Activated B cell treated with CpG ODN at 0.5 μM for 24 hours (primary cell): ENCODE data around the gene WNT9B. TPM values are rescaled to one million over a fixed set of nuclear protein-coding genes. Genes with fewer than 3 reads are reported as not detected.

Source experiments
- ATAC-seq: fragments of 200-7000 bp; cut with Tn5 transposase; one replicate; pipeline ENCODE4 v1.10.0; 2021; ENCODE audit warnings: low read depth, mild to moderate bottlenecking, moderate library complexity
- CTCF ChIA-PET: fragments of 350-600 bp; sonication (Branson Sonifier 250); formaldehyde crosslinking; loops from one replicate; lab custom pipeline; 2021; ENCODE audit warnings: antibody characterized with exemption; lab: Charles Lee
- POLR2A ChIA-PET: fragments of 350-600 bp; sonication (Branson Sonifier 250); formaldehyde crosslinking; loops from one replicate; lab custom pipeline; 2021; ENCODE audit warnings: antibody characterized with exemption; lab: Charles Lee
- DNase-seq: peaks from one replicate; pipeline ENCODE4 v3.0.0; 2022
- H3K27ac Mint-ChIP-seq: one replicate; pipeline ENCODE4 v1.8.0; 2020; ENCODE audit warnings: mixed read lengths
- H3K27me3 Mint-ChIP-seq: one replicate; pipeline ENCODE4 v1.8.0; 2021; ENCODE audit warnings: mixed read lengths
- H3K36me3 Mint-ChIP-seq: one replicate; pipeline ENCODE4 v1.8.0; 2021; ENCODE audit warnings: low read depth, mixed read lengths
- H3K4me1 Mint-ChIP-seq: one replicate; pipeline ENCODE4 v1.8.0; 2021; ENCODE audit warnings: mixed read lengths
- H3K4me3 Mint-ChIP-seq: one replicate; pipeline ENCODE4 v1.8.0; 2020; ENCODE audit warnings: mild to moderate bottlenecking, mixed read lengths
- H3K9me3 Mint-ChIP-seq: one replicate; pipeline ENCODE4 v1.8.0; 2020; ENCODE audit warnings: mixed read lengths
- CTCF ChIP-seq: fragments of 200-600 bp; IDR thresholded peaks from one replicate; pipeline ENCODE4 v1.8.0; 2022; ENCODE audit warnings: antibody characterized with exemption, mild to moderate bottlenecking
- intact Hi-C: fragments of 100-400 bp; cut with micrococcal nuclease; formaldehyde crosslinking; loops from one replicate; pipeline ENCODE4 v1.15.1; 2024
- total RNA-seq: library from RNA; stranded (reverse); gene quantifications from 2 replicates; pipeline ENCODE4 v1.2.3, GENCODE V29; 2022

The WNT9B gene
- total RNA-seq, 1 donor from 2014 or later = not detected

- Mint-ChIP-seq H3K4me3 (no peak overlapping the region), H3K4me1 (no peaks in the 10 kb centered on the region), H3K27me3 (peaks cover 27% of the 10 kb centered on the region), H3K36me3 (no peaks in the 10 kb centered on the region), H3K9me3 (no peaks in the 10 kb centered on the region), H3K27ac (no peak overlapping the region)
- CTCF ChIA-PET = no interaction called here
- POLR2A ChIA-PET = no interaction called here
- ATAC-seq (no peak), DNase-seq (no peak)
- intact Hi-C loops = no loop called here
- no peak for TF ChIP-seq CTCF
Observed at GRCh38 chr17:46865100-46865499, 13.7 kb downstream of the WNT9B start.

GRCh38 chr17:46866325-46866724 lies 14.9 kb downstream of the WNT9B start:
- Mint-ChIP-seq H3K4me3 (no peak overlapping the region), H3K36me3 (no peaks in the 10 kb centered on the region), H3K9me3 (no peaks in the 10 kb centered on the region), H3K27ac (no peak overlapping the region), H3K27me3 (peaks cover 27% of the 10 kb centered on the region), H3K4me1 (no peaks in the 10 kb centered on the region)
- POLR2A ChIA-PET = no interaction called here
- CTCF ChIA-PET = no interaction called here
- intact Hi-C loops = no loop called here
- no peak for ATAC-seq
- no peak for TF ChIP-seq CTCF
- DNase-seq = no peak

GRCh38 chr17:46866747-46867146 lies 15.4 kb downstream of the WNT9B start:
- no peaks in the 10 kb centered on the region for H3K4me1 Mint-ChIP-seq
- TF ChIP-seq CTCF = no peak
- no peak overlapping the region for H3K4me3 Mint-ChIP-seq
- DNase-seq (no peak), ATAC-seq (no peak)
- POLR2A ChIA-PET = no interaction called here
- peaks cover 27% of the 10 kb centered on the region for H3K27me3 Mint-ChIP-seq
- H3K27ac Mint-ChIP-seq = no peak overlapping the region
- CTCF ChIA-PET = no interaction called here
- no peaks in the 10 kb centered on the region for H3K36me3 Mint-ChIP-seq
- no peaks in the 10 kb centered on the region for H3K9me3 Mint-ChIP-seq
- intact Hi-C loops = no loop called here

- POLR2A ChIA-PET = no interaction called here
- CTCF ChIA-PET = no interaction called here
- no peak for DNase-seq
Observed at GRCh38 chr17:46868689-46869187, 17.4 kb downstream of the WNT9B start.

GRCh38 chr17:46869296-46869695 lies 17.9 kb downstream of the WNT9B start:
- H3K27me3 Mint-ChIP-seq = peaks cover 21% of the 10 kb centered on the region
- H3K27ac Mint-ChIP-seq = no peak overlapping the region
- DNase-seq (no peak), ATAC-seq (no peak)
- no peaks in the 10 kb centered on the region for H3K4me1 Mint-ChIP-seq
- no peak overlapping the region for H3K4me3 Mint-ChIP-seq
- POLR2A ChIA-PET = no interaction called here
- no peaks in the 10 kb centered on the region for H3K36me3 Mint-ChIP-seq
- no peaks in the 10 kb centered on the region for H3K9me3 Mint-ChIP-seq
- CTCF ChIA-PET = no interaction called here
- TF ChIP-seq CTCF = no peak
- intact Hi-C loops = no loop called here

More at GRCh38 chr17:46868689-46869187, 17.4 kb downstream of the WNT9B start:
- Mint-ChIP-seq H3K27ac (no peak overlapping the region), H3K36me3 (no peaks in the 10 kb centered on the region), H3K4me1 (no peaks in the 10 kb centered on the region), H3K9me3 (no peaks in the 10 kb centered on the region), H3K4me3 (no peak overlapping the region), H3K27me3 (peaks cover 23% of the 10 kb centered on the region)
- intact Hi-C loops = no loop called here
- no peak for ATAC-seq
- no peak for TF ChIP-seq CTCF
